ENCODE data around the gene MAPKAPK2. TPM values are rescaled to one million over a fixed set of nuclear protein-coding genes. Genes with fewer than 3 reads are reported as not detected.
A peak's percentile ranks its signal among the peaks of the same experiment; 100 is the strongest.

Gene MAPKAPK2
- total RNA-seq, 4 donors from 2014 or later = 45.0 to 77.4 (median 55.5) TPM

DNA sequence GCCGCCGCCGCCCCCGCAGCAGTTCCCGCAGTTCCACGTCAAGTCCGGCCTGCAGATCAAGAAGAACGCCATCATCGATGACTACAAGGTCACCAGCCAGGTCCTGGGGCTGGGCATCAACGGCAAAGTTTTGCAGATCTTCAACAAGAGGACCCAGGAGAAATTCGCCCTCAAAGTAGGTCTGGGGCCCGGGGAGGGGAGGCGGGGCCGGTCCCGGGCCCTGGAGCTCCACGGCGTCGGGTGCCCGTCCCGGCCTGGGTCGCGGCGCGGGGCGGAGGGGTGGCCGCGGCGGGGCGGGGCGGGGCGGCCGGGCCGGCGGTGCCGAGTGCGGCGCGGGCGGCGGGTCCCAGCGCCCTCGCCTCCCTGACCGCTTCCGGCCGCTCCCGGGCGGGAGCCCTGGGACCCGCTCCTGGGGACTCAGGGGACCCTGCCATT lies 646 bp downstream of the MAPKAPK2 start:
- peaks cover 8 to 50% (median 34%) of the 10 kb centered on the region in 3 donors for H3K4me1 ChIP-seq
- 4% methylated on average over 11 of the region's 48 CpGs; no CpG with 5 or more reads in 1 of the 2 donors for WGBS, 2 donors (ENCODE audit: low coverage in 1 of 2)
- ATAC-seq = peak; percentile 65
- H3K9me3 ChIP-seq = no peaks in the 10 kb centered on the region
- peak overlapping the region; percentile 94 to 99 (median 98) for H3K27ac ChIP-seq
- H3K27me3 ChIP-seq = no peaks in the 10 kb centered on the region
- H3K4me3 ChIP-seq = peak overlapping the region; percentile 83 to 87
- no peaks in the 10 kb centered on the region for H3K36me3 ChIP-seq
- TF ChIP-seq POLR2AphosphoS5 (IDR thresholded peaks at IDR 0.05) = no peak
- TF ChIP-seq, protein P1, sequence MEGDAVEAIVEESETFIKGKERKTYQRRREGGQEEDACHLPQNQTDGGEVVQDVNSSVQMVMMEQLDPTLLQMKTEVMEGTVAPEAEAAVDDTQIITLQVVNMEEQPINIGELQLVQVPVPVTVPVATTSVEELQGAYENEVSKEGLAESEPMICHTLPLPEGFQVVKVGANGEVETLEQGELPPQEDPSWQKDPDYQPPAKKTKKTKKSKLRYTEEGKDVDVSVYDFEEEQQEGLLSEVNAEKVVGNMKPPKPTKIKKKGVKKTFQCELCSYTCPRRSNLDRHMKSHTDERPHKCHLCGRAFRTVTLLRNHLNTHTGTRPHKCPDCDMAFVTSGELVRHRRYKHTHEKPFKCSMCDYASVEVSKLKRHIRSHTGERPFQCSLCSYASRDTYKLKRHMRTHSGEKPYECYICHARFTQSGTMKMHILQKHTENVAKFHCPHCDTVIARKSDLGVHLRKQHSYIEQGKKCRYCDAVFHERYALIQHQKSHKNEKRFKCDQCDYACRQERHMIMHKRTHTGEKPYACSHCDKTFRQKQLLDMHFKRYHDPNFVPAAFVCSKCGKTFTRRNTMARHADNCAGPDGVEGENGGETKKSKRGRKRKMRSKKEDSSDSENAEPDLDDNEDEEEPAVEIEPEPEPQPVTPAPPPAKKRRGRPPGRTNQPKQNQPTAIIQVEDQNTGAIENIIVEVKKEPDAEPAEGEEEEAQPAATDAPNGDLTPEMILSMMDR (IDR thresholded peaks at IDR 0.05) = no peak
- TF ChIP-seq EP300 (IDR thresholded peaks at IDR 0.05) = no peak
- no peak for TF ChIP-seq POLR2A (IDR thresholded peaks at IDR 0.05)

DNA sequence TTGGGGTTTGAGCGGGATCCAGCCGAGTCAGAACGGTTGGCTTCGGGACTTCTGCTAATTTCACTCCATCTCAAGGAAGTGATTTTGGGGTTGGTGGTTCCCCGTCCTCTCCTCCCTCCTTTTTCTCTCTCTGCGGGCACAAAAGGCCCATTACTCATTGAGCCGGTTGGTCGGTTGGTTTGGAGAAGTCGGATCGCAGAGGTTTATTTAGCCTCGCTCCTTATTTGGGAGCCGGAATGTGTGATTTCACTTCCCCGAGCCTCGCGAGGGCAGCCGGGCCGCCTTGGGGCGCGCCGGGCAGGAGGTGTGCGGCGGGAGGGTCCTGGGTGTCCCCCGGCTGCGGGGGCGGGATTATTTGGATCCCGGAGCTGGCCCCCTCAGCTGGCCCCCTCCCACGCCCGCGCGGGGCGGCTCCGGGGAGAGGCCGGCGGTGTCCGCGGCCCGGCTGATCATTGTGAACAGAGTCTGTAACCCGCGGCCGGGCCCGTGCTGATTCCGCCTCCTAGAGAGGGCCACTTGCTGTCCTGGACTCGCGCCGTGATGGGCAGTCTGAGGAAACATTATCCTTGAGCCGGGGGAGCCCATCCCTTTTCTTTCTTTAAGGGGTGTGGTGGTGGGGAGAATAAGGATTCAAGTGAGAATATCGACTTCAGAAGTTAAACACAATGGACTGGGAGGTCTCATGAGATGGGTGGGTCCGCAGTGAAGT lies 1.2 kb downstream of the MAPKAPK2 start:
- Histone ChIP-seq H3K4me1 (peaks cover 13 to 56% (median 40%) of the 10 kb centered on the region in 3 donors), H3K4me3 (peak overlapping the region; percentile 83 to 87), H3K36me3 (no peaks in the 10 kb centered on the region), H3K9me3 (no peaks in the 10 kb centered on the region), H3K27me3 (no peaks in the 10 kb centered on the region), H3K27ac (peak overlapping the region; percentile 94 to 99 (median 98))
- TF ChIP-seq, protein P1 (IDR thresholded peaks at IDR 0.05) = peak in 1 of 4 experiments; percentile 6
- TF ChIP-seq POLR2A (IDR thresholded peaks at IDR 0.05) = peak; percentile 51 to 60
- no peak for TF ChIP-seq EP300 (IDR thresholded peaks at IDR 0.05)
- TF ChIP-seq POLR2AphosphoS5 (IDR thresholded peaks at IDR 0.05) = peak; percentile 75
- WGBS, 2 donors (ENCODE audit: low coverage in 1 of 2) = 0% methylated on average over 9 of the region's 48 CpGs; no CpG with 5 or more reads in 1 of the 2 donors
- ATAC-seq = peak; percentile 76

DNA sequence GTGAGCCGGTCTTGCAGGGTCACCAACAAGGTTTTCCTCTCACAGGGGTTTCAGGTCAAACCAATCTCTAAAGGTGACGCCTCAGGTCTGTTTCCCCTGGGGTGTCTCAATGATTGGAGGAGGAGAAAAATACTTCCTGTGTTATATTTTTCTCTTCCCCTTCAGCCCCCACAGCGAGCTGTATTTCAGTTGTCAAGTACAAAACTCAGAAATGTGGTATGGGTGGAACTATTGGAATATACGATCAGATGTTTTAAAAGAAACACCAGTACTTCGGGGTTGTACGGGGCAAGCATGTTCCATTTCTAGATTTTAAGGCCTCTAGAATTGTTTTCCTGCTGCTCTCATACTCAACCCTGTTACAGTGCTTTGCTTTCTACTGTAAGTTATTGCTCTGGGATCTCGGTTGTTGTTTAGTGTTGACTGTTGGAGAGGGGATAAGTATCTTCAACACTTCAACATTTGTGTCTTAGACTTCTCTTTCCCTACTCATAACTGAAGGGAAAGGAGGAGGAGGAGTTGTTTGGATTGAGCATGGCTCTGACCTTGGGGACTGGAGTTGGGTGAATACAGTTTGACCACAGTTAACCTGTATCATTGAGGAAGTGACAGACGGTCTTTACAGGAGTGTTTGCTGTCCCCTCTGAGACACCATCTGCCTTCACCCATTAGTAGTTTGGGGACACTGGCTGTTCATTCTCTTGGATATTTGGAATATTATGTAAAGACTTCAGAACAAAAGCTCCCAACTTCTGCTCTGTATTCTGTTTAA lies 2.0 kb downstream of the MAPKAPK2 start:
- no peaks in the 10 kb centered on the region for H3K9me3 ChIP-seq
- peaks cover 15 to 63% (median 45%) of the 10 kb centered on the region in 3 donors for H3K4me1 ChIP-seq
- WGBS, 2 donors (ENCODE audit: low coverage in 1 of 2) = 4 to 7% methylated on average over 6 to 7 of the region's 8 CpGs
- no peak for TF ChIP-seq EP300 (IDR thresholded peaks at IDR 0.05)
- TF ChIP-seq POLR2AphosphoS5 (IDR thresholded peaks at IDR 0.05) = no peak
- H3K27ac ChIP-seq = peak overlapping the region; percentile 94 to 99 (median 98)
- no peak for ATAC-seq
- no peaks in the 10 kb centered on the region for H3K36me3 ChIP-seq
- H3K27me3 ChIP-seq = no peaks in the 10 kb centered on the region
- peak overlapping the region; percentile 83 to 87 for H3K4me3 ChIP-seq

DNA sequence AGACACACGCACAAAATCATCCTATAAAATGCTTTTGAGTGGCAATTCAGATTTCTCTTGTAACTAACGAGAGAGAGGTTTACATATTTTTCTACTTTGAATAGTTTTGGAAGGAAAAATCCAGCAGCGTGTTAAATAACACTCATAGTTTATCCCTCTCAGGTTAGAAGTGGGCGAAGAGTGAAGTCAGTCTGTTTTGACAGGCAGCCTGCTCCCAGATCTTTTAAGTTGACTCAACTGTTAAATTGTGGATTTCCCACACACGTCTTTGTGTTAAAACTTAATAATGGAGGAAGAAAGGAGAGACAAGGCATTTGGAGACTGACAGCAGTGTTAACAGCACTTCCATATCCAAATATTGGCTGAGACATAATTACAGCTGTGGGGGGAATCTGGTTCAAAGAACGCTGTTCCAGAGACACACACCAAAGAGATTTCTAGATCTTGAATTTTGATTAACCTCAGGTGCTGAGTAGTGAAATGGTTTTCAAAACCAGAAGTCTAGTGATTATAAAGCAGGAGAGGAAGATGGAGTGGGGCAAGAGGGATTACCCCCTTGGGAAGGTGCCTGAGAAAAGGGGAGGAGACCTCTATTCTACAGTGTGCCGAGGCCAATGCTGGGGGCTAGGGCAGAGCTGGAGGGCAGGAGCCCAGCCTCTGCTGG lies 2.7 kb downstream of the MAPKAPK2 start:
- peak overlapping the region in 1 of 2 donors; percentile 83 for H3K4me3 ChIP-seq
- H3K27me3 ChIP-seq = no peaks in the 10 kb centered on the region
- no peak for ATAC-seq
- H3K27ac ChIP-seq = peak overlapping the region; percentile 94 to 99 (median 98)
- peaks cover 23 to 71% (median 53%) of the 10 kb centered on the region in 3 donors for H3K4me1 ChIP-seq
- no peaks in the 10 kb centered on the region for H3K9me3 ChIP-seq
- WGBS, 2 donors (ENCODE audit: low coverage in 1 of 2) = 11 to 24% methylated on average over 7 of the region's 7 CpGs
- no peaks in the 10 kb centered on the region for H3K36me3 ChIP-seq
- TF ChIP-seq EP300 (IDR thresholded peaks at IDR 0.05) (no peak), POLR2AphosphoS5 (IDR thresholded peaks at IDR 0.05) (no peak), POLR2A (IDR thresholded peaks at IDR 0.05) (no peak)
- TF ChIP-seq, protein P1 (IDR thresholded peaks at IDR 0.05) = no peak

DNA sequence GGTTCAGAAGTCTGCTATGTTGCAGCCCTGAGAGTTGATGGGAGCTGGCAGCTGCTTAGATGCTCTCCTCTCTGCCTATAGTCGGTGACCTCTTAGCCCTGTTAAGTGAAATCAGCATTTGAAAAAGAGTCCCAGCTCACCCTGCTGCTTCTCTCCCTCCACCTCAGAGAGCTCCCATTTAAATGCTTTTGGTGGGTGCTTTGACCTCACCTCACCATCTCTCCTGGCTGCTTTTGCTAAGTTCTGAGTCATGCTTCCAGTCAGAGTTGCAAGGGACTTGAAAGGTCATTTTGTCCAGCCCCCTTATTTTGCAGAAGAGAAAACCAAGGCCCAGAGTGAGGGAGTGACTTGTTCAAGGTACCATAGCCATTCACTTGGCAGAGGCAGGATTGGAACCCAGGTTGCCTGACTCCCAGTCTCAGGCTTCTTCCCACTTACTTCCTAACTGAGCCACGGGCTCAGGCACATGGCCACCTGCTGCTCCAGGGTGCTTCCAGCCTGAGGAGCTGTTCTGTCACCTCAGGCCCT lies 3.3 kb downstream of the MAPKAPK2 start:
- Histone ChIP-seq H3K27ac (peak overlapping the region in 3 of 4 donors; percentile 98 to 99 (median 99)), H3K27me3 (no peaks in the 10 kb centered on the region), H3K4me1 (peaks cover 24 to 77% (median 58%) of the 10 kb centered on the region in 3 donors), H3K9me3 (no peaks in the 10 kb centered on the region), H3K4me3 (peak overlapping the region in 1 of 2 donors; percentile 83), H3K36me3 (no peaks in the 10 kb centered on the region)
- no peak for ATAC-seq
- TF ChIP-seq POLR2AphosphoS5 (IDR thresholded peaks at IDR 0.05) (peak; percentile 82), EP300 (IDR thresholded peaks at IDR 0.05) (no peak)
- TF ChIP-seq, protein P1 (IDR thresholded peaks at IDR 0.05) = no peak
- WGBS, 2 donors (ENCODE audit: low coverage in 1 of 2) = 38% methylated on average over 1 to 2 of the region's 2 CpGs
